T-helper 2 cell treated with Interferon-gamma antibody and Interleukin-4, amounts not matched to agents 100 ng/mL and 5 ng/mL, for 36 hours (primary cell): Measurements from ENCODE around the gene GNB5. TPM values are rescaled to one million over a fixed set of nuclear protein-coding genes. Genes with fewer than 3 reads are reported as not detected.

Experiments
- intact Hi-C: fragments of 100-400 bp; cut with micrococcal nuclease; formaldehyde crosslinking; loops from one replicate; pipeline ENCODE4 v1.15.1; 2023
- total RNA-seq: library from RNA; stranded (reverse); gene quantifications from 2 replicates; pipeline ENCODE4 v1.2.3, GENCODE V29; 2022

The GNB5 gene
- total RNA-seq, 1 donor from 2014 or later = 44.8 TPM

- intact Hi-C loops = loop anchor here (10.0 kb wide), 1 partner anchor 59 kb away; no protein-coding TSS in a partner anchor
These were observed 75.4 kb downstream of the GNB5 start for GRCh38 chr15:52115598-52116427.

- intact Hi-C loops = loop anchor here (10.0 kb wide), 1 partner anchor 60 kb away; no protein-coding TSS in a partner anchor
These were observed 76.7 kb downstream of the GNB5 start for GRCh38 chr15:52114261-52115055.

GRCh38 chr15:52113708-52114107 is 77.5 kb downstream of the GNB5 start:
- intact Hi-C loops = loop anchor here (10.0 kb wide), 1 partner anchor 61 kb away; no protein-coding TSS in a partner anchor

GRCh38 chr15:52113235-52113634 is 78.0 kb downstream of the GNB5 start:
- intact Hi-C loops = loop anchor here (10.0 kb wide), 1 partner anchor 62 kb away; no protein-coding TSS in a partner anchor

GRCh38 chr15:52112203-52112750 is 78.9 kb downstream of the GNB5 start:
- intact Hi-C loops = loop anchor here (10.0 kb wide), 1 partner anchor 63 kb away; no protein-coding TSS in a partner anchor

GRCh38 chr15:52111517-52112202 is 79.5 kb downstream of the GNB5 start:
- intact Hi-C loops = loop anchor here (10.0 kb wide), 1 partner anchor 63 kb away; no protein-coding TSS in a partner anchor

- intact Hi-C loops = loop anchor here (10.0 kb wide), 1 partner anchor 65 kb away; no protein-coding TSS in a partner anchor
These were observed 81.4 kb downstream of the GNB5 start for GRCh38 chr15:52109559-52110451.

GRCh38 chr15:52107238-52107637 is 84.0 kb downstream of the GNB5 start:
- intact Hi-C loops = no loop called here

GRCh38 chr15:52106641-52107040 is 84.6 kb downstream of the GNB5 start:
- intact Hi-C loops = no loop called here

GRCh38 chr15:52105846-52106245 is 85.3 kb downstream of the GNB5 start:
- intact Hi-C loops = no loop called here

- intact Hi-C loops = no loop called here
These were observed 86.6 kb downstream of the GNB5 start for GRCh38 chr15:52104532-52105004.

- intact Hi-C loops = no loop called here
These were observed 87.7 kb downstream of the GNB5 start for GRCh38 chr15:52103217-52104207.

- intact Hi-C loops = no loop called here
These were observed 88.7 kb downstream of the GNB5 start for GRCh38 chr15:52102463-52102862.

- intact Hi-C loops = no loop called here
These were observed 89.5 kb downstream of the GNB5 start for GRCh38 chr15:52101542-52102323.

GRCh38 chr15:52100807-52101442 is 90.3 kb downstream of the GNB5 start:
- intact Hi-C loops = no loop called here

GRCh38 chr15:52099651-52100272 is 91.4 kb downstream of the GNB5 start:
- intact Hi-C loops = no loop called here

- intact Hi-C loops = no loop called here
These were observed 92.9 kb downstream of the GNB5 start for GRCh38 chr15:52098323-52098722.
